Activated CD4-positive, alpha-beta T cell treated with anti-CD3 and anti-CD28 coated beads, Interleukin-2, amount 10 ng/mL, durations not matched to agents 24 days and 14 days (primary cell): ENCODE data around the gene TULP3. TPM values are rescaled to one million over a fixed set of nuclear protein-coding genes. Genes with fewer than 3 reads are reported as not detected.

Experiments used
- DNase-seq: peaks from one replicate; pipeline ENCODE4 v3.0.0; 2022
- H3K27ac Mint-ChIP-seq: one replicate; pipeline ENCODE4 v1.8.0; 2022; ENCODE audit warnings: mild to moderate bottlenecking, mixed read lengths
- H3K27me3 Mint-ChIP-seq: one replicate; pipeline ENCODE4 v1.8.0; 2022; ENCODE audit warnings: mixed read lengths
- H3K36me3 Mint-ChIP-seq: one replicate; pipeline ENCODE4 v1.8.0; 2022; ENCODE audit warnings: low read depth, mild to moderate bottlenecking, mixed read lengths
- H3K4me1 Mint-ChIP-seq: one replicate; pipeline ENCODE4 v1.8.0; 2021; ENCODE audit warnings: mixed read lengths
- H3K4me3 Mint-ChIP-seq: one replicate; pipeline ENCODE4 v1.8.0; 2022; ENCODE audit warnings: mild to moderate bottlenecking, moderate library complexity, mixed read lengths
- H3K9me3 Mint-ChIP-seq: one replicate; pipeline ENCODE4 v1.8.0; 2021; ENCODE audit warnings: mixed read lengths
- intact Hi-C: fragments of 100-400 bp; cut with micrococcal nuclease; formaldehyde crosslinking; loops from one replicate; pipeline ENCODE4 v1.15.1; 2023
- total RNA-seq: library from RNA; stranded (reverse); gene quantifications from 2 replicates; pipeline ENCODE4 v1.2.3, GENCODE V29; 2022

Gene TULP3
- total RNA-seq, 1 donor from 2014 or later: 7.8 TPM

DNA sequence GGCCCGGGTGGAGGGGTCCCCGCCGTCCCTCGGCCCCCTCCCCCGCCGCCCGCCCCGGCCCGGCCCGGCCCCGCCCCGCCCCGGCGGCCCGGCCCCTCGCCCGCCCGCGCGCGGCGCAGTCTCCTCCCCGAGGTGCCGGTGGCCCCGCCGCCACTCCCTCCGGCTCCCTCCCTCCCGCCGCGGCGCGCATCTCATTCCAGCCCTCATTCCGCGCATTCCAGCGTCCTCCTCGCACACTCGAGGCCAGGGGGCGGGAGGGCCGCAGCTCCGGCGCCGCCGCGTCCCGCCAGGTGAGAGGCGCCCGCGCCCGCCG, 68.5 kb downstream of the TULP3 start, which contains the start of gene TEAD4:
TEAD4 (plus strand) TSS at position 206 of the 313 bp plus-strand sequence.
- no peaks in the 10 kb centered on the region for H3K9me3 Mint-ChIP-seq
- peak; percentile 71 for DNase-seq
- peak within 1 kb of the TSS; percentile 85 for H3K27ac Mint-ChIP-seq

GRCh38 chr12:2959505-2960389, 69.1 kb downstream of the TULP3 start:
- peaks cover 1% of the 10 kb centered on the region for H3K36me3 Mint-ChIP-seq
- peak overlapping the region; percentile 48 for H3K27ac Mint-ChIP-seq
- H3K9me3 Mint-ChIP-seq: no peaks in the 10 kb centered on the region
- peak overlapping the region; percentile 86 for H3K4me3 Mint-ChIP-seq
- H3K27me3 Mint-ChIP-seq: peaks cover 59% of the 10 kb centered on the region
- H3K4me1 Mint-ChIP-seq: peaks cover 13% of the 10 kb centered on the region
- intact Hi-C loops: no loop called here
- peak; percentile 71 for DNase-seq

More for the DNA sequence above, 68.5 kb downstream of the TULP3 start, which contains the start of gene TEAD4:
- peaks cover 1% of the 10 kb centered on the region for H3K36me3 Mint-ChIP-seq
- peaks cover 59% of the 10 kb centered on the region for H3K27me3 Mint-ChIP-seq
- H3K4me1 Mint-ChIP-seq: peaks cover 13% of the 10 kb centered on the region
- peak within 1 kb of the TSS; percentile 86 for H3K4me3 Mint-ChIP-seq
- intact Hi-C loops: no loop called here

DNA sequence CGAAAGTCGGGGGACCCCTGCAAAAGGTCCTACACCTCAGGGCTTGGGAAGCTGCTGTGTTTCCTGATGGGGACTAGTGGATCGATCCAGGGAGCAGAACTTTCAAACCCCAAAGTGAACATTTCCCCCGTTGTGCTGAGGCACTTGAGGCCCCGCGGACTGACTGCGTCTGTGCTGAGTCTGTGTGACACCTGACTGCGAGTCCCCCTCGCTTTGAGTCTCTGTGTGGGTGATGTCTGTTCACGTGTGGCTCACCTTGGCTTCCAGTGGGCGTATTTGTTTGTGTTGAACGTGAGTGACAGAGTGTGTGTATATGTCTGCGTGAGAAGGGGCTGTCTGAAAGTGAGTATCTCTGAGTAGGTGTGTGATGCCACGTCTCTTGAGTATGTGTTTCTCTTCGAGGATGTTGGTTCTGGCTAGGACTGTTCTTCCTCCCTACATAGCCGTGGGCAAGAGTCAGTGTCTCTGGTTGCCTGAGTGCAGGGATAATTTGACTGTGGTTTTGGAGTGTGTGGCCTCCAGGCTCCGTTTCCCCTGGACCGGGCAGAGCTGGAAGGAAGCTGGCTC, 69.8 kb downstream of the TULP3 start:
- intact Hi-C loops: no loop called here
- Mint-ChIP-seq H3K9me3 (no peaks in the 10 kb centered on the region), H3K27me3 (peaks cover 59% of the 10 kb centered on the region), H3K27ac (peak overlapping the region; percentile 21), H3K4me3 (peak overlapping the region; percentile 86), H3K36me3 (peaks cover 1% of the 10 kb centered on the region), H3K4me1 (peaks cover 13% of the 10 kb centered on the region)
- DNase-seq: peak; percentile 59

DNA sequence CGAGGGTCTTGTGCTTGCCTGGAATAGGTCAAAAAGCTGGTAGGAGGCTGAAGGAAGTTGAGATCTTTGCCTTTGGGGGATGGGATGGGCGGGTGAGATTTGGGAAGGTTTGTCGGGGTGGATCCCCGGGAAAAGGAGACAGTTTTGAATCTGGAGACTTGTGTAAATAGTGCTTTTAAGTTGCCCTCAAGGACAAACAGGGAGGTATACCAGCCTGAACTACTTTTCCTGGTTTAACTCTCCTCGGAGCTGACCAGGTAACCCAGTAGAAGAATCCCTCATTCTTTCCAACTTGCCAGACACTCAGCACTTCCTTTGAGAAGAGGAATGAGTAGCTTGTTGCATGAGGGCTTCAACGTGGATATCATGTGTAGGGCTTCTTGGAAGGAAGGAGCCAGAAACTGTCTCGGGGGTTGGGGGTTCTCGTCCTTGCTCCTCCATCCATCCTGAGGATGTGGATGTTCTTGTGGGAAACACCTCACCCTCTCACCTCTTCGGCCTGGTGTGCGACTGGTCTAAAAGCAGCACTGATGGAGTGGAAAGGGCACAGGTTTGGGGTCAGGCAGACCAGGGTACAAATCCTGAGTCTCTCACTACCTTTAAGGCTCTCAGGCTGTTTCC, 70.4 kb downstream of the TULP3 start:
- peak overlapping the region; percentile 86 for H3K4me3 Mint-ChIP-seq
- H3K27me3 Mint-ChIP-seq: peaks cover 59% of the 10 kb centered on the region
- no peak overlapping the region for H3K27ac Mint-ChIP-seq
- intact Hi-C loops: no loop called here
- no peak for DNase-seq
- peaks cover 1% of the 10 kb centered on the region for H3K36me3 Mint-ChIP-seq
- peaks cover 13% of the 10 kb centered on the region for H3K4me1 Mint-ChIP-seq
- H3K9me3 Mint-ChIP-seq: no peaks in the 10 kb centered on the region

DNA sequence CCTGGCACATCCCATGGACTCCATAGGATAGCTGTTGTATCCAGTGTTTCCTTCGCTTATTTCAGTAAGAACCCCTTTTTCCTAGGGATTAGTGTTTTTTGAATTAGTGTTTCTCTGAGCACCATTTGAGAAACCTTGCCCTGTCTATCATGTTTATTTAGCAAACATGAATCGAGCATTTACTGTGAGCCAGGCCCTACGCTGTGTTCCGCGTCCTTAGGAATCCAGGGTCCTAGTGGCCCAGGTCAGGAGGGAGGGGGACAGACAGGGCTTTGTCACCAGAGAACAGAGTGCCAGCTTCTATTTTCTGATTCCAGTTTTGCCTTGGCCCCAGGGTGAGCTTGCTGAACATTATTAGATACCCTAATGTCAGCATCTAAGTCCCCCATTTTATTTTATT, 71.0 kb downstream of the TULP3 start:
- H3K4me1 Mint-ChIP-seq: peaks cover 13% of the 10 kb centered on the region
- peaks cover 53% of the 10 kb centered on the region for H3K27me3 Mint-ChIP-seq
- no peak for DNase-seq
- no peak overlapping the region for H3K4me3 Mint-ChIP-seq
- H3K9me3 Mint-ChIP-seq: no peaks in the 10 kb centered on the region
- H3K27ac Mint-ChIP-seq: no peak overlapping the region
- intact Hi-C loops: no loop called here
- H3K36me3 Mint-ChIP-seq: peaks cover 1% of the 10 kb centered on the region

DNA sequence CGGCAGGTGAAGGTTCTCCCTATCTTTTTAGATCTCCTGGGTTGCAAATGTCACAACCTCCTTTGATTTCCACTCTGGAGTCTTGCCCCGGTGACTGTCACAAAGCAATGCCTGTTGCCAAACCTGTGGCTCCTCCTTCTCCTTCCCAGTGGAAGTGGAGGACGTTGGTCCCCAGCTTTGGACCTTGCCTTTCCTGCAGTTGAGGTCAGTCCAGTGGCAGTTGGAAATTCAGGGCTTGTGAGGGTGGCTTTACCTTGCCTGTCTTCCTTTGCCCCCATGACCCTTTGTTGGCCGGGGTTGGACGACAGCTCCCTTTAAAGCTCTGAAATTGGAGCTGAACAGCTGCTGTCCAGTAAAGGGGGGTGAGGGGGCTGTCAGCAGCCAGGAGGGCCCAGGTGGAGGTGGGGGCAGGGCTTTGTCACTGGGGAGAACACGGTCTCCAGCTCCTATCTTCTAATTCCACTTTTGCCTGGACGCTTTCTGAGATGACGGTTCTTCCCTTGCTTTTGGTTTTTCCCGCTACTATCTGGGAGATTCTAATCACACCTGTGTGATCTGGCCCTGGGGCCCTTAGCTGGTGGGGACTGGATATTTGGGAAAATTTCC, 72.6 kb downstream of the TULP3 start:
- Mint-ChIP-seq H3K27me3 (peaks cover 40% of the 10 kb centered on the region), H3K27ac (no peak overlapping the region), H3K4me1 (peaks cover 10% of the 10 kb centered on the region)

GRCh38 chr12:2963760-2964292, 73.1 kb downstream of the TULP3 start:
- Mint-ChIP-seq H3K9me3 (no peaks in the 10 kb centered on the region), H3K4me3 (no peak overlapping the region), H3K36me3 (no peaks in the 10 kb centered on the region), H3K4me1 (peaks cover 6% of the 10 kb centered on the region), H3K27ac (no peak overlapping the region), H3K27me3 (peaks cover 36% of the 10 kb centered on the region)
- intact Hi-C loops: no loop called here
- no peak for DNase-seq

More for the DNA sequence above, 72.6 kb downstream of the TULP3 start:
- Mint-ChIP-seq H3K4me3 (no peak overlapping the region), H3K36me3 (peaks cover 1% of the 10 kb centered on the region), H3K9me3 (no peaks in the 10 kb centered on the region)
- DNase-seq: no peak
- intact Hi-C loops: no loop called here

- Mint-ChIP-seq H3K27ac (no peak overlapping the region), H3K9me3 (no peaks in the 10 kb centered on the region), H3K36me3 (no peaks in the 10 kb centered on the region), H3K27me3 (peaks cover 12% of the 10 kb centered on the region), H3K4me1 (no peaks in the 10 kb centered on the region), H3K4me3 (no peak overlapping the region)
- no peak for DNase-seq
- intact Hi-C loops: no loop called here
These were observed 77.0 kb downstream of the TULP3 start for GRCh38 chr12:2967651-2968050.

- Mint-ChIP-seq H3K4me1 (no peaks in the 10 kb centered on the region), H3K36me3 (no peaks in the 10 kb centered on the region), H3K4me3 (no peak overlapping the region), H3K27ac (no peak overlapping the region), H3K27me3 (peaks cover 2% of the 10 kb centered on the region), H3K9me3 (no peaks in the 10 kb centered on the region)
- no peak for DNase-seq
- intact Hi-C loops: no loop called here
These were observed 80.1 kb downstream of the TULP3 start for GRCh38 chr12:2970744-2971143.

- no peaks in the 10 kb centered on the region for H3K36me3 Mint-ChIP-seq
- intact Hi-C loops: no loop called here
- no peak overlapping the region for H3K4me3 Mint-ChIP-seq
- no peak for DNase-seq
- no peaks in the 10 kb centered on the region for H3K9me3 Mint-ChIP-seq
- no peak overlapping the region for H3K27ac Mint-ChIP-seq
- H3K27me3 Mint-ChIP-seq: no peaks in the 10 kb centered on the region
- no peaks in the 10 kb centered on the region for H3K4me1 Mint-ChIP-seq
These were observed 82.9 kb downstream of the TULP3 start for GRCh38 chr12:2973566-2973965.

- no peaks in the 10 kb centered on the region for H3K9me3 Mint-ChIP-seq
- intact Hi-C loops: no loop called here
- H3K36me3 Mint-ChIP-seq: no peaks in the 10 kb centered on the region
- DNase-seq: no peak
- H3K4me3 Mint-ChIP-seq: no peak overlapping the region
- no peaks in the 10 kb centered on the region for H3K4me1 Mint-ChIP-seq
- H3K27ac Mint-ChIP-seq: no peak overlapping the region
- H3K27me3 Mint-ChIP-seq: no peaks in the 10 kb centered on the region
These were observed 83.9 kb downstream of the TULP3 start for GRCh38 chr12:2974560-2974971.

DNA sequence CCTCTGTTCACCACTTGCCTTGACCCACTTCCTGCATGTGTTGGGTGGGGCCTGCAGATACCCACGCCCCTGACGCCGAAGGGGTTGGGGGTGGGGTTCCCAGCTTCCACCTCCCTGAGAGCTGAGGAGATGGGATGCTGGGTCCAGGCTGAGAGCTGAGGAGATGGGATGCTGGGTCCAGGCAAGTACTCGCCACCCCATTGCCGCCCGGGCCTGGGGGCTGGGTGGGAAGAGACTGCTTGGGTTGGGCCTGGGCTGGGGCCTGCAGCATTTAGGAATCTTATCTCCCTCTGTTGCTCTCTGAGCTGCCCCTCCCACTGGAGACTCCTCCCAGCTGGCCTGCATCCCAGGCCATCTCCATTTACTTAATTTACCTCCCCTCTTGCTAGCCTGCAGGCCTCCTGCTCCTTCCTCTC, 85.9 kb downstream of the TULP3 start:
- Mint-ChIP-seq H3K36me3 (no peaks in the 10 kb centered on the region), H3K4me3 (no peak overlapping the region), H3K27me3 (no peaks in the 10 kb centered on the region), H3K4me1 (no peaks in the 10 kb centered on the region), H3K9me3 (no peaks in the 10 kb centered on the region), H3K27ac (no peak overlapping the region)
- intact Hi-C loops: no loop called here
- no peak for DNase-seq

DNA sequence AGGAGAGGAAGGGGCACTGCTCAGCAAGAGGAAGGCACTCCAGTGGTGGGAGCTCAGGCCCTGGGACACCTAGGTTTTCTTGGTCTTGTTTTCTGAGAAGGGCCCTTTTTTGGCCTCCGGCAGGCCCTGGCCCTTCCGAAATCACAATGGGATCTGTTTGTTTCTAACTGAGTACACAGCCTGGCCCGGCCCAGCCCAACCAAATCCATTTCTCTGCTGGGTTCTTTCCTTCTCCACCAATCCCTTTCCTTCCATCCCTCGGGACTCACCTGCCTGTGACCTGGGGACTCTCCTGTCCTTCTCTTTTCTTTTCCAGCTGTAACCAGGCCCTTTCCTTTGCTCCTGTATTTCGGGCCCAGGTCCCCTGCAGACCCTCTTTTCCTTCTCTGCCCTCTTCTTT, 87.1 kb downstream of the TULP3 start:
- Mint-ChIP-seq H3K27me3 (no peaks in the 10 kb centered on the region), H3K9me3 (no peaks in the 10 kb centered on the region), H3K4me1 (no peaks in the 10 kb centered on the region), H3K36me3 (no peaks in the 10 kb centered on the region), H3K27ac (no peak overlapping the region), H3K4me3 (no peak overlapping the region)
- DNase-seq: no peak
- intact Hi-C loops: no loop called here

GRCh38 chr12:2979806-2980205, 89.1 kb downstream of the TULP3 start:
- H3K27me3 Mint-ChIP-seq: no peaks in the 10 kb centered on the region
- intact Hi-C loops: no loop called here
- no peaks in the 10 kb centered on the region for H3K36me3 Mint-ChIP-seq
- no peak overlapping the region for H3K4me3 Mint-ChIP-seq
- no peaks in the 10 kb centered on the region for H3K4me1 Mint-ChIP-seq
- no peaks in the 10 kb centered on the region for H3K9me3 Mint-ChIP-seq
- no peak overlapping the region for H3K27ac Mint-ChIP-seq
- DNase-seq: no peak
